H1 (cell line): ENCODE results near the gene FMOD.

ENCODE experiments used
- CEBPB ChIP-seq: IDR thresholded peaks from 2 replicates; pipeline ENCODE4 v1.6.1; 2012; ENCODE audit warnings: low read depth, low read length
- CTCF ChIP-seq, 3 experiments: IDR thresholded peaks; 1 replicate in 2 of 3; 2 replicates in 1 of 3; pipeline versions ENCODE4 v1.5.1 to v1.6.1; 2011; ENCODE audit warnings: low read length in 3 of 3, mild to moderate bottlenecking in 3 of 3, inconsistent platforms in 2 of 3, low read depth in 1 of 3, moderate library complexity in 1 of 3; ENCODE audit not compliant: insufficient read depth in 1 of 3; ENCODE audit errors: control extremely low read depth in 1 of 3
- EZH2 ChIP-seq: fragments of 200-600 bp; sonication (generic); IDR thresholded peaks from 2 replicates; pipeline ENCODE4 v1.7.1; 2012; ENCODE audit warnings: low read depth, mild to moderate bottlenecking, moderate library complexity, low read length, inconsistent platforms; ENCODE audit not compliant: severe bottlenecking
- GABPA ChIP-seq: IDR thresholded peaks from 2 replicates; pipeline ENCODE4 v1.6.1; 2011; ENCODE audit warnings: mild to moderate bottlenecking, low read length, moderate library complexity, borderline replicate concordance; ENCODE audit not compliant: insufficient read depth
- NRF1 ChIP-seq: IDR thresholded peaks from 2 replicates; pipeline ENCODE4 v1.6.1; 2011; ENCODE audit warnings: mild to moderate bottlenecking, low read depth, low read length, improper control_type of control experiment
- POLR2AphosphoS5 ChIP-seq: IDR thresholded peaks from 2 replicates; pipeline ENCODE4 v1.6.1; 2011; ENCODE audit warnings: low read depth, low read length
- RAD21 ChIP-seq, 2 experiments: IDR thresholded peaks in 1 of 2; conservative IDR thresholded peaks in 1 of 2; 2 replicates each; pipeline ENCODE4 v1.6.1; 2011; ENCODE audit warnings: low read depth in 2 of 2, low read length in 2 of 2, improper control_type of control experiment in 1 of 2, inconsistent platforms in 1 of 2, mild to moderate bottlenecking in 1 of 2, moderate library complexity in 1 of 2
- SIN3A ChIP-seq, 2 experiments: IDR thresholded peaks in 1 of 2; conservative IDR thresholded peaks in 1 of 2; 2 replicates each; pipeline ENCODE4 v1.6.1; 2011 to 2012; ENCODE audit warnings: low read length in 2 of 2, improper control_type of control experiment in 1 of 2, low read depth in 1 of 2, mild to moderate bottlenecking in 1 of 2
- SIRT6 ChIP-seq: IDR thresholded peaks from one replicate; pipeline ENCODE4 v1.7.1; 2012; ENCODE audit warnings: low read length, inconsistent platforms
- SUZ12 ChIP-seq: fragments of 200-600 bp; sonication (generic); IDR thresholded peaks from 2 replicates; pipeline ENCODE4 v1.6.1; 2012; ENCODE audit warnings: mild to moderate bottlenecking, inconsistent platforms, low read length, moderate library complexity, mixed read lengths
- TAF1 ChIP-seq: IDR thresholded peaks from 2 replicates; pipeline ENCODE4 v1.6.1; 2011; ENCODE audit warnings: mild to moderate bottlenecking, low read depth, low read length
- TCF12 ChIP-seq: IDR thresholded peaks from 2 replicates; pipeline ENCODE4 v1.6.1; 2011; ENCODE audit warnings: low read depth, mild to moderate bottlenecking, low read length

GRCh38 chr1:203335503-203335902 lies 15.4 kb downstream of the FMOD start:
- no peak for TF ChIP-seq GABPA
- TF ChIP-seq SIN3A (conservative IDR thresholded peaks at IDR 0.05 in 1 of 2, IDR thresholded peaks at IDR 0.05 in 1 of 2; ENCODE audit: low read depth in 1 of 2, low read length in 2 of 2) = no peak
- no peak for TF ChIP-seq RAD21 (IDR thresholded peaks at IDR 0.05 in 1 of 2, conservative IDR thresholded peaks at IDR 0.05 in 1 of 2; ENCODE audit: low read depth in 2 of 2, low read length in 2 of 2)
- TF ChIP-seq CTCF (IDR thresholded peaks at IDR 0.05; ENCODE audit: control extremely low read depth in 1 of 3, insufficient read depth in 1 of 3, low read depth in 1 of 3, low read length in 3 of 3) = no peak
- TF ChIP-seq CEBPB = no peak
- TF ChIP-seq SUZ12 = no peak
- TF ChIP-seq POLR2AphosphoS5 = no peak
- no peak for TF ChIP-seq EZH2
- TF ChIP-seq NRF1 = no peak
- TF ChIP-seq TAF1 = no peak
- TF ChIP-seq SIRT6 = no peak
- TF ChIP-seq TCF12 = no peak
